MM.1S (cell line): ENCODE results near the gene CASP3.
"Not testable (repeated sequence)": the region's sequence is repeated elsewhere in the genome, so short reads cannot be mapped to it uniquely, and the experiment has no call there.

ENCODE experiments used
- DNase-seq: peaks from one replicate; pipeline ENCODE4 v3.0.0-alpha.2; 2015
- H2AFZ ChIP-seq: fragments of 300-600 bp; sonication (generic); 2 replicates; pipeline ENCODE4 v1.6.0; 2016; ENCODE audit warnings: antibody characterized with exemption, low read length
- H3F3A ChIP-seq: fragments of 300-600 bp; sonication (generic); 2 replicates; pipeline ENCODE4 v1.6.1; 2016; ENCODE audit warnings: mild to moderate bottlenecking, antibody characterized with exemption, low read length, moderate library complexity, mixed read lengths; ENCODE audit not compliant: insufficient read depth
- H3K27ac ChIP-seq: fragments of 300-600 bp; sonication (generic); 2 replicates; pipeline ENCODE4 v1.5.1; 2016; ENCODE audit warnings: mild to moderate bottlenecking, low read length
- H3K27me3 ChIP-seq: fragments of 300-600 bp; sonication (generic); replicated peaks from 2 replicates; pipeline ENCODE4 v1.6.0; 2016; ENCODE audit warnings: low read length; ENCODE audit not compliant: insufficient read depth
- H3K36me3 ChIP-seq: fragments of 300-600 bp; sonication (generic); replicated peaks from 2 replicates; pipeline ENCODE4 v1.6.1; 2016; ENCODE audit warnings: mild to moderate bottlenecking, low read length, mixed read lengths; ENCODE audit not compliant: insufficient read depth
- H3K4me1 ChIP-seq: fragments of 300-600 bp; sonication (generic); 2 replicates; pipeline ENCODE4 v1.6.1; 2016; ENCODE audit warnings: low read length, mixed read lengths
- H3K4me2 ChIP-seq: fragments of 300-600 bp; sonication (generic); 2 replicates; pipeline ENCODE4 v1.6.0; 2016; ENCODE audit warnings: low read depth, low read length
- H3K4me3 ChIP-seq: fragments of 300-600 bp; sonication (generic); 2 replicates; pipeline ENCODE4 v1.5.1; 2016; ENCODE audit warnings: low read length, mixed read lengths
- H3K79me2 ChIP-seq: fragments of 300-600 bp; sonication (generic); 2 replicates; pipeline ENCODE4 v1.6.1; 2016; ENCODE audit warnings: mixed run types, low read length, mixed read lengths
- H3K9ac ChIP-seq: fragments of 300-600 bp; sonication (generic); 2 replicates; pipeline ENCODE4 v1.6.1; 2016; ENCODE audit warnings: low read length, mixed read lengths
- H3K9me2 ChIP-seq: fragments of 300-600 bp; sonication (generic); replicated peaks from 2 replicates; pipeline ENCODE4 v1.6.1; 2016; ENCODE audit warnings: mild to moderate bottlenecking, low read length, mixed read lengths; ENCODE audit not compliant: insufficient read depth
- H3K9me3 ChIP-seq: fragments of 300-600 bp; sonication (generic); replicated peaks from 2 replicates; pipeline ENCODE4 v1.6.1; 2016; ENCODE audit warnings: mild to moderate bottlenecking, low read length, mixed read lengths; ENCODE audit not compliant: insufficient read depth
- H4K20me1 ChIP-seq: fragments of 300-600 bp; sonication (generic); 2 replicates; pipeline ENCODE4 v1.6.1; 2016; ENCODE audit warnings: mild to moderate bottlenecking, low read length, moderate library complexity, mixed read lengths; ENCODE audit not compliant: insufficient read depth
- CTCF ChIP-seq: fragments of 300-600 bp; sonication (generic); IDR thresholded peaks from 2 replicates; pipeline ENCODE4 v1.5.1; 2016; ENCODE audit warnings: antibody characterized with exemption, low read length, mixed read lengths
- EZH2 ChIP-seq: fragments of 300-600 bp; sonication (generic); optimal IDR thresholded peaks from 2 replicates; pipeline ENCODE3; 2017; ENCODE audit warnings: low read depth, mild to moderate bottlenecking, antibody characterized with exemption, low read length, mixed read lengths
- EZH2phosphoT487 ChIP-seq: fragments of 300-600 bp; sonication (generic); IDR thresholded peaks from 2 replicates; pipeline ENCODE4 v1.6.1; 2018; ENCODE audit warnings: antibody characterized with exemption, low read length

Gene CASP3

DNA sequence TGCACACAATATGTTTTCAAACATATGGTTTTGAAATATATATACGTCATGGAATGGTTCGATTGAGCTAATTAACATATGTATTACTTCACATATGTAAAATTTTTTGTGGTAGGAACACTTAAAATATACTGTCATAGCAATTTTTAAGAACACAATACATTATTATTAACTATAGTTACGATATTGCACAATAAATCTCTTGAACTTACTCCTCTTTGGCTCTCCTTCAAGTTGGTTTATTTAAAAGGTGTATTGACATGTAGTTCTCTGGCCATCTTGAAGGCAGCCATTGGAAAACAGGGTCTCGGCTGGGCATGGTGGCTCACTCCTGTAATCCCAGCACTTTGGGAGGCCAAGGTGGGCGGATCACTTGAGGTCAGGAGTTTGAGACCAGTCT lies 53.8 kb downstream of the CASP3 start:
- no peaks in the 10 kb centered on the region for H3F3A ChIP-seq
- TF ChIP-seq EZH2phosphoT487 (no peak), CTCF (no peak), EZH2 (no peak)
- no peaks in the 10 kb centered on the region for H3K36me3 ChIP-seq
- no peak for DNase-seq
- no peaks in the 10 kb centered on the region for H4K20me1 ChIP-seq
- no peak overlapping the region for H2AFZ ChIP-seq
- H3K9me3 ChIP-seq, result no peaks in the 10 kb centered on the region
- no peaks in the 10 kb centered on the region for H3K79me2 ChIP-seq
- no peaks in the 10 kb centered on the region for H3K9me2 ChIP-seq
- no peaks in the 10 kb centered on the region for H3K4me1 ChIP-seq
- H3K4me3 ChIP-seq, result no peak overlapping the region
- H3K27me3 ChIP-seq, result no peaks in the 10 kb centered on the region
- H3K9ac ChIP-seq, result no peak overlapping the region
- no peak overlapping the region for H3K27ac ChIP-seq
- H3K4me2 ChIP-seq, result no peak overlapping the region

DNA sequence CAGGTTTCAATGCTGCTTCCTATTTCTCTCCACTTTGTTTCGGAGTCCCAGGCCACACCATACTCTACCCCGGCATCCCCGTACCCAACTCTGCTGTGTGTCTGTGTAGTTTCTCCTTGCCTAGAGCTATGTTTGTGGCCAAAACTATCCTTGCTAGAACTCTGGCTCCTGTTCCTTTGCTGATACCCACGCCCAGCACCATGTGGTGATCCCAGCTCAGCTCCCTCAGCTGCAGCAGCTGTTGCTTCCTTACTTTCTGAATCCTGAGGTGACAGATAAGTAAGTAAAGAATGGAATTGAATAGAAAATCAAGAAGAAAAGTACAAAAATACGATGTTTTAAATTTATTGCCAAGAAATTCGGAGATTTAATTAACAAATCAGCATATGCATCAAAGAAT lies 55.8 kb downstream of the CASP3 start:
- Histone ChIP-seq H3K9ac (no peak overlapping the region), H2AFZ (no peak overlapping the region), H3K9me2 (no peaks in the 10 kb centered on the region), H3K79me2 (no peaks in the 10 kb centered on the region), H3K4me1 (no peaks in the 10 kb centered on the region), H3K4me2 (no peak overlapping the region), H3K9me3 (no peaks in the 10 kb centered on the region), H3K36me3 (no peaks in the 10 kb centered on the region), H4K20me1 (no peaks in the 10 kb centered on the region), H3F3A (no peaks in the 10 kb centered on the region), H3K4me3 (no peak overlapping the region), H3K27me3 (no peaks in the 10 kb centered on the region), H3K27ac (no peak overlapping the region)
- no peak for TF ChIP-seq CTCF
- TF ChIP-seq EZH2phosphoT487, result no peak
- TF ChIP-seq EZH2, result no peak
- no peak for DNase-seq

DNA sequence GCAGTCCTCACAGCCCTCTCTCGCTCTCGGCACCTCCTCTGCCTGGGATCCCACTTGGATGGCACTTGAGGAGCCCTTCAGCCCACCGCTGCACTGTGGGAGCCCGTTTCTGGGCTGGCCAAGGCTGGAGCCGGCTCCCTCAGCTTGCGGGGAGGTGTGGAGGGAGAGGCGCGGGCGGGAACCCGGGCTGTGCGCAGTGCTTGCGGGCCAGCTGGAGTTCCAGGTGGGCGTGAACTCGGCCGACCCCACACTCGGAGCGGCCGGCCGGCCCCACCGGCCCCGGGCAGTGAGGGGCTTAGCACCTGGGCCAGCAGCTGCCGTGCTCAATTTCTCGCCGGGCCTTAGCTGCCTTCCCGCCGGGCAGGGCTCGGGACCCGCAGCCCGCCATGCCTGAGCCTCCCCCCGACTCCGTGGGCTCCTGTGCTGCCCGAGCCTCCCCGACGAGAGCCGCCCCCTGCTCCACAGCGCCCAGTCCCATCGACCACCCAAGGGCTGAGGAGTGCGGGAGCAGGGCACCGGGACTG lies 57.4 kb downstream of the CASP3 start:
- H3K4me2 ChIP-seq, H3K4me1 ChIP-seq, H2AFZ ChIP-seq, H3K9me3 ChIP-seq, H3K27me3 ChIP-seq, H3K9me2 ChIP-seq, H3K9ac ChIP-seq, H3K27ac ChIP-seq, DNase-seq, H3K79me2 ChIP-seq, H3F3A ChIP-seq, H4K20me1 ChIP-seq, H3K4me3 ChIP-seq, H3K36me3 ChIP-seq: not testable (repeated sequence)

- Histone ChIP-seq H3K79me2 (no peaks in the 10 kb centered on the region), H2AFZ (no peak overlapping the region), H3K9me2 (no peaks in the 10 kb centered on the region), H3K36me3 (no peaks in the 10 kb centered on the region), H3K9ac (no peak overlapping the region), H3K27ac (no peak overlapping the region), H4K20me1 (no peaks in the 10 kb centered on the region), H3K4me1 (no peaks in the 10 kb centered on the region), H3K4me2 (no peak overlapping the region), H3K4me3 (no peak overlapping the region), H3K27me3 (no peaks in the 10 kb centered on the region), H3K9me3 (no peaks in the 10 kb centered on the region), H3F3A (no peaks in the 10 kb centered on the region)
- TF ChIP-seq CTCF (no peak), EZH2phosphoT487 (no peak), EZH2 (no peak)
- DNase-seq, result no peak
These were observed 58.1 kb downstream of the CASP3 start for GRCh38 chr4:184591070-184591677.
